ENCODE measurements around the gene GPR84.

DNA sequence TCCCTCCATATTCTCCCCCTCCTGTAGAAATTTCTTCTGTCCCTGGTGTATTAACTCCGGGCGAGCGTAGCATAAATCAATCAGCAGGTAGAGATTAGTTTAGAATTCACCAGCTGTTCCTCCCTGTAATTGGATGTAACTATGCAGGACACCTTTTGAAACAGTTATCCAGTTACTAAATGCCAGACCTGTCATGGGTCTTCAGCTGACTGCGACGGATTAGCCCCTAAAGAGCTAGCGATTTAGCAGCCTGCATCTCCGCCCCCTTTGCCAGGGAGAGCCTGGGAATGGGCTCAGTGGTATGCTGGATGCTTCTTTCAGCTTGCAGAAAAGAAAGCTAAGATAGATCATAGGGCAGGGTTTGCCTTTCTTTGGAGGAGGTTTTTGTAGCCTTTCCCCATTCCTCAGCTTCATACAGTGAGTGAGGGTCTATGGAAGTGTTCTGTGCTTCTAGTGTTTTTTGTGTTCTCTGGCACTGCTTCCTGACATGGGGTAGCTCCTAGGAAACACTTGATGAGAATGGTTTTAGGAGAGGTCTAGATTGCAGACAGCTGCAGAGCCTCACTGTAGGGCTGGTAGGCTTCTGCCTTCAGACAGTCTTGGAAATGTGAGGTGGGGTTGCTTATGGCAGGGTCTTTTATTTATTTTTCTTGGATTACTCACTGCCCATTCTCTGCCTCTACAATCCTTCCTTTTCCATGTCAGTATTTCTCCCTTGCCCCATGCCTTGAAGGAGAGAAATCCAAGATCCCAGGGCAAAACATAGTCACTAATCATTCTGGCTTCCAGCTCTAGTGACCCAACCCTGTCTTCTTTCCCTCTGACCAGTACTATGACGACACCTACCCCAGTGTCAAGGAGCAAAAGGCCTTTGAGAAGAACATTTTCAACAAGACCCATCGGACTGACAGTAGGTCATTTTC lies 22.6 kb downstream of the GPR84 start:
- no peak for TF ChIP-seq CTCF (IDR thresholded peaks at IDR 0.05)
- no peak for TF ChIP-seq EP300 (IDR thresholded peaks at IDR 0.05)

Data from tibial nerve (tissue), 4 donors.